Calu3 (cell line): ENCODE results near the gene KLHL29. TPM values are rescaled to one million over a fixed set of nuclear protein-coding genes. Genes with fewer than 3 reads are reported as not detected.

Source experiments
- BruUV-seq: library from RNA; stranded (reverse); fragments of 400-500 nt; replicated peaks from 2 replicates; lab custom pipeline; 2021; lab: Mats Ljungman, UMichigan
- CTCF ChIA-PET: fragments of 300-600 bp; sonication (Branson Sonifier 250); formaldehyde crosslinking; loops from one replicate; lab custom pipeline; 2022; ENCODE audit warnings: antibody characterized with exemption; lab: Charles Lee
- DNase-seq: peaks from one replicate; pipeline ENCODE4 v3.0.0; 2022
- H3K27ac Mint-ChIP-seq: one replicate; pipeline ENCODE4 v1.8.0; 2022; ENCODE audit warnings: mixed read lengths; ENCODE audit not compliant: unreplicated experiment
- H3K27me3 Mint-ChIP-seq: one replicate; pipeline ENCODE4 v1.8.0; 2022; ENCODE audit warnings: mixed read lengths; ENCODE audit not compliant: unreplicated experiment
- H3K36me3 Mint-ChIP-seq: one replicate; pipeline ENCODE4 v1.8.0; 2022; ENCODE audit warnings: mild to moderate bottlenecking, moderate library complexity, mixed read lengths; ENCODE audit not compliant: insufficient read depth, unreplicated experiment
- H3K4me1 Mint-ChIP-seq: one replicate; pipeline ENCODE4 v1.8.0; 2022; ENCODE audit warnings: mild to moderate bottlenecking, low read depth, mixed read lengths; ENCODE audit not compliant: unreplicated experiment
- H3K4me3 Mint-ChIP-seq: one replicate; pipeline ENCODE4 v1.8.0; 2022; ENCODE audit warnings: mild to moderate bottlenecking, low read depth, moderate library complexity, mixed read lengths; ENCODE audit not compliant: unreplicated experiment
- H3K9me3 Mint-ChIP-seq: one replicate; pipeline ENCODE4 v1.8.0; 2022; ENCODE audit warnings: low read depth, mixed read lengths; ENCODE audit not compliant: unreplicated experiment
- CTCF ChIP-seq: fragments of 200-600 bp; IDR thresholded peaks from one replicate; pipeline ENCODE4 v1.8.0; 2022; ENCODE audit warnings: antibody characterized with exemption; ENCODE audit not compliant: unreplicated experiment
- intact Hi-C: fragments of 100-400 bp; cut with micrococcal nuclease; formaldehyde crosslinking; loops from one replicate; pipeline ENCODE4 v1.10.0; 2022; ENCODE audit not compliant: unreplicated experiment
- total RNA-seq: library from RNA; stranded (reverse); gene quantifications from 2 replicates; pipeline ENCODE4 v1.2.3, GENCODE V29; 2022

KLHL29 gene
- total RNA-seq, 1 experiment from 2014 or later = 11.9 TPM

GRCh38 chr2:23522726-23523372 is 137.9 kb downstream of the KLHL29 start:
- BruUV-seq = no TSS peak
- no peak for TF ChIP-seq CTCF
- Mint-ChIP-seq H3K9me3 (no peaks in the 10 kb centered on the region), H3K36me3 (no peaks in the 10 kb centered on the region), H3K27me3 (no peaks in the 10 kb centered on the region), H3K27ac (no peak overlapping the region), H3K4me3 (no peak overlapping the region), H3K4me1 (peaks cover 39% of the 10 kb centered on the region)
- CTCF ChIA-PET = interaction anchor here (0.7 kb wide), 1 partner anchor 149 kb away, joined by 3 read pairs; no protein-coding TSS in a partner anchor
- intact Hi-C loops = no loop called here
- no peak for DNase-seq

GRCh38 chr2:23523373-23524260 is 138.6 kb downstream of the KLHL29 start:
- TF ChIP-seq CTCF = no peak

GRCh38 chr2:23524261-23524706 is 139.3 kb downstream of the KLHL29 start:
- no peak for TF ChIP-seq CTCF
- Mint-ChIP-seq H3K9me3 (no peaks in the 10 kb centered on the region), H3K27me3 (no peaks in the 10 kb centered on the region), H3K36me3 (no peaks in the 10 kb centered on the region), H3K4me1 (peaks cover 33% of the 10 kb centered on the region), H3K4me3 (no peak overlapping the region), H3K27ac (peak overlapping the region; percentile 35)
- no TSS peak for BruUV-seq
- CTCF ChIA-PET = no interaction called here
- intact Hi-C loops = no loop called here
- DNase-seq = peak; percentile 49

More at GRCh38 chr2:23523373-23524260, 138.6 kb downstream of the KLHL29 start:
- H3K27ac Mint-ChIP-seq = no peak overlapping the region
- DNase-seq = no peak
- H3K4me3 Mint-ChIP-seq = no peak overlapping the region
- no TSS peak for BruUV-seq
- H3K27me3 Mint-ChIP-seq = no peaks in the 10 kb centered on the region
- intact Hi-C loops = no loop called here
- H3K36me3 Mint-ChIP-seq = no peaks in the 10 kb centered on the region
- H3K9me3 Mint-ChIP-seq = no peaks in the 10 kb centered on the region
- peaks cover 39% of the 10 kb centered on the region for H3K4me1 Mint-ChIP-seq
- CTCF ChIA-PET = interaction anchor here (0.7 kb wide), 1 partner anchor 150 kb away, joined by 3 read pairs; no protein-coding TSS in a partner anchor

GRCh38 chr2:23525137-23525765 is 140.3 kb downstream of the KLHL29 start:
- Mint-ChIP-seq H3K27ac (no peak overlapping the region), H3K36me3 (no peaks in the 10 kb centered on the region), H3K4me1 (peaks cover 23% of the 10 kb centered on the region), H3K4me3 (no peak overlapping the region), H3K27me3 (no peaks in the 10 kb centered on the region), H3K9me3 (no peaks in the 10 kb centered on the region)
- no TSS peak for BruUV-seq
- intact Hi-C loops = no loop called here
- no peak for DNase-seq
- CTCF ChIA-PET = interaction anchor here (0.7 kb wide), 1 partner anchor 1155 kb away, joined by 3 read pairs; no protein-coding TSS in a partner anchor
- TF ChIP-seq CTCF = no peak
